H1 (cell line): ENCODE results near the gene SFTPB. TPM values are rescaled to one million over a fixed set of nuclear protein-coding genes. Genes with fewer than 3 reads are reported as not detected.

Experiments used
- CTCF ChIA-PET: fragments of 300-600 bp; sonication (Branson Sonifier 250); formaldehyde crosslinking; loops from one replicate; lab custom pipeline; 2021; ENCODE audit not compliant: partially characterized antibody; lab: Charles Lee
- POLR2A ChIA-PET: fragments of 300-600 bp; sonication (Branson Sonifier 250); formaldehyde crosslinking; loops from one replicate; lab custom pipeline; 2021; ENCODE audit warnings: inconsistent platforms; ENCODE audit not compliant: partially characterized antibody; lab: Charles Lee
- DNase-seq, 2 experiments: peaks; one replicate each; pipeline versions ENCODE4 v3.0.0 to v3.0.0-alpha.2; 2010 to 2022; ENCODE audit warnings: low spot score in 2 of 2, low read depth in 1 of 2, mixed read lengths in 1 of 2
- FAIRE-seq: peaks from 2 replicates; lab custom pipeline; 2011; peaks lifted over from hg19 to GRCh38; lab: Jason Lieb, UNC
- H2AFZ ChIP-seq: 2 replicates; pipeline ENCODE4 v1.8.1; 2012; ENCODE audit warnings: low read length, inconsistent platforms
- H2AK5ac ChIP-seq: 2 replicates; pipeline ENCODE4 v1.6.1; 2013; ENCODE audit warnings: low read depth, low read length
- H2BK120ac ChIP-seq: replicated peaks from 2 replicates; pipeline ENCODE3; 2013; ENCODE audit warnings: low read depth, low read length, inconsistent platforms
- H2BK12ac ChIP-seq: 2 replicates; pipeline ENCODE4 v1.6.1; 2013; ENCODE audit warnings: low read depth, low read length
- H2BK15ac ChIP-seq: 2 replicates; pipeline ENCODE4 v1.6.1; 2013; ENCODE audit warnings: low read length
- H2BK20ac ChIP-seq: 2 replicates; pipeline ENCODE4 v1.6.1; 2013; ENCODE audit warnings: low read length
- H2BK5ac ChIP-seq: 2 replicates; pipeline ENCODE4 v1.6.1; 2013; ENCODE audit warnings: low read depth, low read length
- H3K14ac ChIP-seq: 2 replicates; pipeline ENCODE4 v1.6.1; 2013; ENCODE audit warnings: inconsistent platforms; ENCODE audit not compliant: insufficient read length
- H3K18ac ChIP-seq: 2 replicates; pipeline ENCODE4 v1.6.1; 2013; ENCODE audit warnings: low read length; ENCODE audit errors: extremely low read depth
- H3K23ac ChIP-seq: 2 replicates; pipeline ENCODE4 v1.6.1; 2013; ENCODE audit warnings: inconsistent platforms; ENCODE audit not compliant: insufficient read length
- H3K23me2 ChIP-seq: 2 replicates; pipeline ENCODE4 v1.6.1; 2013; ENCODE audit warnings: low read depth, low read length
- H3K27ac ChIP-seq: 2 replicates; pipeline ENCODE4 v1.6.1; 2011; ENCODE audit warnings: low read depth, low read length, inconsistent platforms
- H3K27me3 ChIP-seq, 4 experiments: replicated peaks in 1 of 4; 1 replicate in 1 of 4; 2 replicates in 3 of 4; pipeline versions ENCODE4 v1.6.1 to v1.8.1; 2011 to 2013; ENCODE audit warnings: low read length in 3 of 4, mild to moderate bottlenecking in 3 of 4, inconsistent platforms in 2 of 4, mixed read lengths in 2 of 4, moderate library complexity in 1 of 4; ENCODE audit not compliant: control insufficient read depth in 3 of 4, insufficient read depth in 3 of 4; ENCODE audit errors: extremely low read depth in 1 of 4
- H3K36me3 ChIP-seq, 4 experiments: 2 replicates each; pipeline versions ENCODE4 v1.6.1 to v1.8.1; 2011 to 2013; ENCODE audit warnings: mild to moderate bottlenecking in 4 of 4, low read length in 3 of 4, moderate library complexity in 2 of 4, control low read depth in 1 of 4, inconsistent platforms in 1 of 4; ENCODE audit not compliant: insufficient read depth in 4 of 4, control insufficient read depth in 2 of 4
- H3K4ac ChIP-seq: replicated peaks from 2 replicates; pipeline ENCODE3; 2013; ENCODE audit warnings: low read length, low read depth, mixed read lengths, inconsistent platforms; ENCODE audit not compliant: insufficient read length
- H3K4me1 ChIP-seq, 4 experiments: replicated peaks in 1 of 4; 1 replicate in 1 of 4; 2 replicates in 3 of 4; pipeline versions ENCODE4 v1.6.1 to v1.8.1; 2011 to 2013; ENCODE audit warnings: low read length in 3 of 4, inconsistent platforms in 2 of 4, mixed read lengths in 1 of 4; ENCODE audit not compliant: insufficient read depth in 4 of 4, control insufficient read depth in 3 of 4
- H3K4me2 ChIP-seq, 2 experiments: 2 replicates each; pipeline versions ENCODE4 v1.6.1 to v1.8.1; 2011 to 2013; ENCODE audit warnings: low read depth in 2 of 2, low read length in 2 of 2, control low read depth in 1 of 2, inconsistent platforms in 1 of 2, mild to moderate bottlenecking in 1 of 2; ENCODE audit not compliant: insufficient read depth in 1 of 2
- H3K4me3 ChIP-seq, 4 experiments: fragments of 200-600, 300-600 bp in 1 of 4; sonication (generic), shearing (Covaris generic), sonication (Bioruptor Twin) in 1 of 4; 2 replicates each; pipeline versions ENCODE4 v1.5.1 to v1.8.1; 2011 to 2016; ENCODE audit warnings: low read length in 4 of 4, low read depth in 3 of 4, control low read depth in 2 of 4, inconsistent platforms in 2 of 4, mild to moderate bottlenecking in 2 of 4, mixed read lengths in 1 of 4, moderate library complexity in 1 of 4; ENCODE audit not compliant: insufficient read depth in 2 of 4; ENCODE audit errors: extremely low read depth in 1 of 4
- H3K56ac ChIP-seq: replicated peaks from 2 replicates; pipeline ENCODE3; 2013; ENCODE audit warnings: low read depth, mild to moderate bottlenecking, mixed read lengths, low read length, inconsistent platforms; ENCODE audit not compliant: insufficient read length
- H3K79me1 ChIP-seq: 2 replicates; pipeline ENCODE4 v1.6.1; 2013; ENCODE audit warnings: low read depth, low read length, control low read depth
- H3K79me2 ChIP-seq, 2 experiments: 2 replicates each; pipeline versions ENCODE4 v1.6.1 to v1.8.1; 2012 to 2013; ENCODE audit warnings: low read length in 2 of 2, mild to moderate bottlenecking in 2 of 2, inconsistent platforms in 1 of 2; ENCODE audit not compliant: insufficient read depth in 2 of 2, control insufficient read depth in 1 of 2
- H3K9ac ChIP-seq, 4 experiments: replicated peaks in 1 of 4; 1 replicate in 1 of 4; 2 replicates in 3 of 4; pipeline versions ENCODE4 v1.6.1 to v1.8.1; 2011 to 2013; ENCODE audit warnings: low read depth in 3 of 4, low read length in 3 of 4, control low read depth in 2 of 4, mild to moderate bottlenecking in 2 of 4, moderate library complexity in 2 of 4, inconsistent platforms in 1 of 4; ENCODE audit errors: extremely low read depth in 1 of 4
- H3K9me3 ChIP-seq, 2 experiments: 2 replicates each; pipeline versions ENCODE4 v1.6.1 to v1.8.1; 2012 to 2013; ENCODE audit warnings: mild to moderate bottlenecking in 2 of 2, moderate library complexity in 2 of 2, control low read depth in 1 of 2, inconsistent platforms in 1 of 2, low read depth in 1 of 2, low read length in 1 of 2, mixed read lengths in 1 of 2; ENCODE audit not compliant: insufficient read depth in 2 of 2
- H4K20me1 ChIP-seq, 2 experiments: replicated peaks in 1 of 2; 2 replicates each; pipeline versions ENCODE3 to v1.8.1; 2011 to 2013; ENCODE audit warnings: inconsistent platforms in 2 of 2, low read length in 2 of 2, mild to moderate bottlenecking in 1 of 2; ENCODE audit not compliant: insufficient read depth in 2 of 2, control insufficient read depth in 1 of 2
- H4K5ac ChIP-seq: 2 replicates; pipeline ENCODE4 v1.6.1; 2013; ENCODE audit warnings: low read length, low read depth, mixed read lengths, inconsistent platforms; ENCODE audit not compliant: insufficient read length
- H4K8ac ChIP-seq: 2 replicates; pipeline ENCODE4 v1.8.0; 2013; ENCODE audit warnings: mild to moderate bottlenecking, moderate library complexity, low read length, inconsistent platforms; ENCODE audit not compliant: insufficient read depth; ENCODE audit errors: extremely low read depth
- H4K91ac ChIP-seq: replicated peaks from 2 replicates; pipeline ENCODE3; 2013; ENCODE audit warnings: low read length, mixed read lengths, inconsistent platforms; ENCODE audit not compliant: insufficient read length
- CHD1 ChIP-seq: IDR thresholded peaks from 2 replicates; pipeline ENCODE4 v1.6.1; 2012; ENCODE audit warnings: low read depth, low read length, improper control_type of control experiment
- CTBP2 ChIP-seq: IDR thresholded peaks from 2 replicates; pipeline ENCODE4 v1.7.0; 2011; ENCODE audit warnings: borderline replicate concordance, mild to moderate bottlenecking, moderate library complexity, mixed read lengths, low read length; ENCODE audit not compliant: insufficient read depth, insufficient read length
- EZH2 ChIP-seq: fragments of 200-600 bp; sonication (generic); IDR thresholded peaks from 2 replicates; pipeline ENCODE4 v1.7.1; 2012; ENCODE audit warnings: low read depth, mild to moderate bottlenecking, moderate library complexity, low read length, inconsistent platforms; ENCODE audit not compliant: severe bottlenecking
- GTF2F1 ChIP-seq: IDR thresholded peaks from 2 replicates; pipeline ENCODE4 v1.6.1; 2012; ENCODE audit warnings: low read depth, low read length, improper control_type of control experiment, borderline replicate concordance
- MAX ChIP-seq: IDR thresholded peaks from 2 replicates; pipeline ENCODE4 v1.6.1; 2012; ENCODE audit warnings: inconsistent platforms
- SIRT6 ChIP-seq: IDR thresholded peaks from one replicate; pipeline ENCODE4 v1.7.1; 2012; ENCODE audit warnings: low read length, inconsistent platforms
- USF2 ChIP-seq: IDR thresholded peaks from 2 replicates; pipeline ENCODE4 v1.6.1; 2011; ENCODE audit warnings: low read length, improper control_type of control experiment
- WGBS, 2 experiments: shearing (Covaris generic) in 1 of 2; methylation state at CpG; one replicate each; pipeline versions ENCODE4 v1.1.6 to v1.1.7; 2013 to 2015; ENCODE audit warnings: low lambda C conversion rate in 2 of 2, mixed read lengths in 2 of 2, inconsistent platforms in 1 of 2, low coverage in 1 of 2, missing lambda C conversion rate in 1 of 2; ENCODE audit not compliant: insufficient replicate concordance in 2 of 2, insufficient coverage in 1 of 2, insufficient read length in 1 of 2; ENCODE audit errors: extremely low coverage in 1 of 2, missing lambda C conversion rate in 1 of 2; 5-methylcytosine and 5-hydroxymethylcytosine counted together
- polyA plus RNA-seq, 7 experiments: library from polyadenylated mRNA; depleted of rRNA in 3 of 7; stranded (reverse) in 5 of 7; unstranded in 2 of 7; fragments of >200 nt in 5 of 7; fragments of 200-250 nt in 2 of 7; gene quantifications; 1 replicate in 5 of 7; 2 replicates in 1 of 7; 4 replicates in 1 of 7; pipeline versions ENCODE4 v1.2.1 to v1.2.3, GENCODE V29; 2011 to 2013; ENCODE audit warnings: missing spikeins in 2 of 7, mixed read lengths in 2 of 7
- total RNA-seq: library from RNA; stranded (reverse); fragmentation: NEBNext Ultra II Directional; extraction: Animal tissue kit (Norgen Biotek cat#: 25700); gene quantifications from 2 replicates; pipeline ENCODE4 v1.2.1, GENCODE V29; 2021

SFTPB gene
- total and polyA plus RNA-seq, 2 of the 8 experiments (the other 6 are each of a cell fraction or from before 2014, with no cell fraction given), result not detected

DNA sequence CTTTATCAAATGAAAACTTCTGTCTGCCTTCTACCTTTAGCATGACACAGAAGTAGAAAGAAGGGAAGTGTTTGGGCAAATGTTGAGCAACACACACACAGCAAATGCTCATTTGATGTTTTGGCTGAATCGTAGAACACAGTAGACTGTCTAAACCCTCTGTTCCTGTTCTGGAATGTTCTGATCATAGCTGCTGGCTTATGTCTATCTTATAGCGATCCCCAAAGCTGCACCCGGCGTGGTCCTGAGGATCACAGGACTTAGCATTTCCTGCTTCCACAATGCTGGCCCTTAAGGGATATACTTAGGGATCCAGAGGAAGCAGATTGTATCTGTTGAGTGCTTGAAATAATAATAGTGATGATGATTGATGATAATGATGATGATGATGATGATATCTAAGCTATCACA is 41.4 kb upstream of the SFTPB start:
- WGBS, 2 experiments, result 81% methylated on average over 4 of the region's 4 CpGs; no CpG with 5 or more reads in 1 of the 2 experiments
- Histone ChIP-seq H3K9me3 (no peaks in the 10 kb centered on the region), H3K27me3 (no peaks in the 10 kb centered on the region; a peak in 1 of 7 replicates), H3K27ac (no peak overlapping the region), H3K14ac (no peak overlapping the region), H3K23ac (no peak overlapping the region), H2AK5ac (no peak overlapping the region), H3K36me3 (no peaks in the 10 kb centered on the region), H4K8ac (no peak overlapping the region), H3K4me3 (no peak overlapping the region), H3K4me1 (no peaks in the 10 kb centered on the region; a peak in 1 of 7 replicates), H2BK20ac (no peak overlapping the region), H2AFZ (no peak overlapping the region), H3K79me2 (no peaks in the 10 kb centered on the region), H4K5ac (no peak overlapping the region), H2BK120ac (no peak overlapping the region), H2BK12ac (no peak overlapping the region), H4K91ac (no peak overlapping the region), H2BK15ac (no peak overlapping the region), H3K18ac (no peak overlapping the region), H3K79me1 (no peaks in the 10 kb centered on the region), H3K4me2 (no peak overlapping the region), H3K23me2 (no peaks in the 10 kb centered on the region), H2BK5ac (no peak overlapping the region), H3K56ac (no peak overlapping the region), H4K20me1 (no peaks in the 10 kb centered on the region), H3K4ac (no peak overlapping the region), H3K9ac (no peak overlapping the region)
- no peak for FAIRE-seq
- TF ChIP-seq SIRT6, result no peak
- TF ChIP-seq CTBP2, result no peak
- TF ChIP-seq USF2, result no peak
- no peak for TF ChIP-seq CHD1
- TF ChIP-seq MAX, result no peak
- no peak for TF ChIP-seq EZH2
- TF ChIP-seq GTF2F1, result no peak
- CTCF ChIA-PET, result interaction anchor here (0.8 to 7.4 kb wide), 13 partner anchors 9 to 94 kb away, joined by 3 to 61 read pairs (median 4); no protein-coding TSS in a partner anchor
- no peak for DNase-seq
- POLR2A ChIA-PET, result no interaction called here
